Pancreas (tissue), 10 donors: ENCODE measurements around the gene EDARADD. TPM values are rescaled to one million over a fixed set of nuclear protein-coding genes. Genes with fewer than 3 reads are reported as not detected.

Experiments used
- ATAC-seq, 4 donors: fragments of 200-7000 bp; cut with Tn5 transposase; one replicate each; pipeline versions ENCODE4 v1.8.0 to v1.9.1; 2020; ENCODE audit warnings: mild to moderate bottlenecking in 4 of 4, moderate library complexity in 4 of 4
- DNase-seq, 6 donors: peaks; one replicate each; pipeline ENCODE4 v3.0.0-alpha.2; 2020
- FAIRE-seq: peaks from 2 replicates; lab custom pipeline; 2012; peaks lifted over from hg19 to GRCh38; lab: Jason Lieb, UNC
- H3K27ac ChIP-seq, 4 donors: fragments of 200-600 bp; sonication (generic); 1 replicate in 3 of 4; 2 replicates in 1 of 4; pipeline versions ENCODE4 v1.5.0 to v1.8.0; 2020
- H3K27me3 ChIP-seq, 4 donors: fragments of 200-600 bp; one replicate each; pipeline ENCODE4 v1.8.0; 2021
- H3K36me3 ChIP-seq, 3 donors: fragments of 200-600 bp; sonication (generic) in 1 of 3; one replicate each; pipeline versions ENCODE4 v1.5.0 to v1.8.0; 2020 to 2021
- H3K4me1 ChIP-seq, 3 donors: fragments of 200-600 bp; one replicate each; pipeline ENCODE4 v1.8.0; 2021
- H3K4me3 ChIP-seq, 4 donors: fragments of 200-600 bp; sonication (generic) in 2 of 4; one replicate each; pipeline versions ENCODE4 v1.5.0 to v1.8.0; 2020 to 2021
- H3K9me3 ChIP-seq, 4 donors: fragments of 200-600 bp; one replicate each; pipeline ENCODE4 v1.8.0; 2021
- WGBS, 2 donors: extraction: QIAGEN DNeasy Blood & Tissue Kit; methylation state at CpG; one replicate each; pipeline ENCODE4 v1.1.7; 2013; 5-methylcytosine and 5-hydroxymethylcytosine counted together
- intact Hi-C, 3 donors: fragments of 100-400 bp; cut with DNase I; formaldehyde crosslinking; loops; one replicate each; pipeline versions ENCODE4 v1.11.1 to v1.14.2; 2022
- polyA plus RNA-seq, 2 donors: library from polyadenylated mRNA; stranded (reverse); fragments of 200-250 nt; gene quantifications; one replicate each; pipeline ENCODE4 v1.2.3, GENCODE V29; 2013
- total RNA-seq, 6 donors: library from RNA; stranded (reverse); fragmentation: NEBNext Ultra II Directional in 4 of 6; extraction: Animal tissue kit (Norgen Biotek cat#: 25700) in 4 of 6; gene quantifications; one replicate each; pipeline versions ENCODE4 v1.2.1 to v1.2.4, GENCODE V29; 2021 to 2023
- TF ChIP-seq, protein P1 (sequence below), 4 donors: fragments of 200-600 bp; sonication (generic) in 3 of 4; IDR thresholded peaks; one replicate each; pipeline versions ENCODE4 v1.5.0 to v1.8.0; 2021; ENCODE audit warnings: antibody characterized with exemption in 4 of 4
- donor health status: healthy with polysubstance abuse.
- donor health status: DM: no; HTN: no; CAD: no; lungs with moderate emphysema.
- donor health status: DM: no; HTN: no; CAD: no.
- donor health status: control.
- donor health status: control.
- donor health status: Bipolar disorder and iron deficiency.
- donor health status: DM: yes; HTN: yes; CAD: no.
- donor health status: DM: no; HTN: no; CAD: no.
- donor health status: DM: no; HTN: no; CAD: no.
- donor health status: DM: yes; HTN: yes; CAD: no.

EDARADD gene
- total and polyA plus RNA-seq, 8 donors: 1.2 to 9.5 (median 3.0) TPM

DNA sequence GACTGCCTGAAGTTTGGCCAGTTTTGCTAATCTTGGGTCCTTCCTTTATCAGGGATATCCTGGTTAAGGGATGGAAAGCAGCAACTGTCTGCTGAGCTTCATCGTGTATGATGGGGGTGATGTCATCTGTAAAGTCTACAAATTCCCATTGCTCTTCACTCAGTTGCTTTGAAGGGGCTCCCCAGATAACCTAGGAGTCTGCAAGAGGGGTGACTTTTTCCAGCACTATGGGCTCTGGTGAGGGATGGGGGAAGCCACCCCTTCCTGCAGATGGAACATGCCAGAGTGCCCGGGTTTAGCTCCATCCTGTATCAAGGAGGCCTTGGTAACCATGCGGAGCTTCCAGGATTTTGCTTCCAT, 28.4 kb downstream of the EDARADD start:
- no peaks in the 10 kb centered on the region for H3K9me3 ChIP-seq
- FAIRE-seq (no peak), ATAC-seq (no peak), DNase-seq (no peak)
- H3K36me3 ChIP-seq: no peaks in the 10 kb centered on the region
- H3K27ac ChIP-seq: no peak overlapping the region
- intact Hi-C loops: no loop called here
- TF ChIP-seq, protein P1, sequence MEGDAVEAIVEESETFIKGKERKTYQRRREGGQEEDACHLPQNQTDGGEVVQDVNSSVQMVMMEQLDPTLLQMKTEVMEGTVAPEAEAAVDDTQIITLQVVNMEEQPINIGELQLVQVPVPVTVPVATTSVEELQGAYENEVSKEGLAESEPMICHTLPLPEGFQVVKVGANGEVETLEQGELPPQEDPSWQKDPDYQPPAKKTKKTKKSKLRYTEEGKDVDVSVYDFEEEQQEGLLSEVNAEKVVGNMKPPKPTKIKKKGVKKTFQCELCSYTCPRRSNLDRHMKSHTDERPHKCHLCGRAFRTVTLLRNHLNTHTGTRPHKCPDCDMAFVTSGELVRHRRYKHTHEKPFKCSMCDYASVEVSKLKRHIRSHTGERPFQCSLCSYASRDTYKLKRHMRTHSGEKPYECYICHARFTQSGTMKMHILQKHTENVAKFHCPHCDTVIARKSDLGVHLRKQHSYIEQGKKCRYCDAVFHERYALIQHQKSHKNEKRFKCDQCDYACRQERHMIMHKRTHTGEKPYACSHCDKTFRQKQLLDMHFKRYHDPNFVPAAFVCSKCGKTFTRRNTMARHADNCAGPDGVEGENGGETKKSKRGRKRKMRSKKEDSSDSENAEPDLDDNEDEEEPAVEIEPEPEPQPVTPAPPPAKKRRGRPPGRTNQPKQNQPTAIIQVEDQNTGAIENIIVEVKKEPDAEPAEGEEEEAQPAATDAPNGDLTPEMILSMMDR (IDR thresholded peaks at IDR 0.05): no peak
- no peaks in the 10 kb centered on the region for H3K4me1 ChIP-seq
- WGBS, 2 donors: 90 to 92% methylated on average over 3 of the region's 3 CpGs
- no peaks in the 10 kb centered on the region for H3K27me3 ChIP-seq
- H3K4me3 ChIP-seq: no peak overlapping the region

DNA sequence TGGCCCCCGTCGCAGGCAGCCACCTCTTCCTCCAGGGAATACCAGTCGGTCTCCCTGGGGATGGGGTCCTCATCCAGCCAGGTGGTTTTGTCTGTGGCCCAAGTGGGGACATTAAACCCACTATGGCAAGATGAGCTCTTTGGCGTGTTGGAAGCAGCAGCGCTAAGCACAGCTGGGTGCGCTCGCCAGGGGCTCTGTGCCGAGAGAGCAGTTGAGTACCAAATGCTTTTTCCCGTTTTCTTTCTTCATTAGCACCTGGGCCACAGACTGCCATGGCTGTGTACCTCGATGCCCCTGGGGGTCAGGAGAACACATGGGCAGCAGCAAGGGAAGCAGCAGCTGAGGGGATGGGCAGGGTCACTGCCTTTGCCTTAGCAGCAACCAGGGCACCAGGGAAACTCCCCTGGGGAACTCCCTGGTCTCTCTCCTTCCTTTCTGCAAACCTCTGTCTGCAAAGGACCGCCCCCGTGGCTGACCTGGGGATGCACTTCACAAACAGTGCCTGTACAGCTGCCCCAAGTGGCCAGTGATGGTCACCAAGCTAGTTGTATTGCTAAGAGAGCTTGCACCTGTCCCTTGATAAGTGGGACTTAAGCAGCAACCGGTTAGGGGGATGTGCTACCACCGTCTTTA, 31.1 kb downstream of the EDARADD start:
- H3K4me3 ChIP-seq: no peak overlapping the region
- no peak for FAIRE-seq
- H3K9me3 ChIP-seq: no peaks in the 10 kb centered on the region
- no peaks in the 10 kb centered on the region for H3K36me3 ChIP-seq
- no peaks in the 10 kb centered on the region for H3K27me3 ChIP-seq
- H3K4me1 ChIP-seq: no peaks in the 10 kb centered on the region
- TF ChIP-seq, protein P1 (IDR thresholded peaks at IDR 0.05): no peak
- H3K27ac ChIP-seq: no peak overlapping the region
- intact Hi-C loops: no loop called here
- DNase-seq: no peak
- ATAC-seq: peak in 1 of 4 donors; percentile 27
- WGBS, 2 donors: 89 to 96% methylated on average over 14 of the region's 14 CpGs

DNA sequence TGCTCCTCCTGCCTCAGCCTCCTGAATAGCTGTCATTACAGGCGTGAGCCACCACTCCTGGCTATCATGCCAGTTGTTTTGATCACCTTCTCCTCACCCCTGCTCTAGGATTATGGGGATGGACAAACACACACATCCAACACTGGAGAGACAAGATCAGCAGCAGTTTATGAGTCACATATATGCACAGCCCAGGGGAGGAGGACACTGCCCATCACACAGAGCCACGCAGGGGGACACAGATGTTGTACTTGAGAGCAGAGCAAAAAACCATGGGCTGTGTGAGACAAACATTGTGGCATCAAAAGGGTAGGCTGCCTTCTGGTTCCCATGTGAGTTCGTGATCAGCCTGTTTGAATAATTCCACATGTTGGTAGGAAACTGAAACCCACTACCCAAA, 32.1 kb downstream of the EDARADD start:
- H3K36me3 ChIP-seq: no peaks in the 10 kb centered on the region
- no peaks in the 10 kb centered on the region for H3K27me3 ChIP-seq
- intact Hi-C loops: no loop called here
- H3K27ac ChIP-seq: no peak overlapping the region
- H3K4me3 ChIP-seq: no peak overlapping the region
- DNase-seq: no peak
- no peak for FAIRE-seq
- no peak for ATAC-seq
- TF ChIP-seq, protein P1 (IDR thresholded peaks at IDR 0.05): no peak
- no peaks in the 10 kb centered on the region for H3K4me1 ChIP-seq
- WGBS, 2 donors: 93 to 97% methylated on average over 3 of the region's 3 CpGs
- H3K9me3 ChIP-seq: no peaks in the 10 kb centered on the region

DNA sequence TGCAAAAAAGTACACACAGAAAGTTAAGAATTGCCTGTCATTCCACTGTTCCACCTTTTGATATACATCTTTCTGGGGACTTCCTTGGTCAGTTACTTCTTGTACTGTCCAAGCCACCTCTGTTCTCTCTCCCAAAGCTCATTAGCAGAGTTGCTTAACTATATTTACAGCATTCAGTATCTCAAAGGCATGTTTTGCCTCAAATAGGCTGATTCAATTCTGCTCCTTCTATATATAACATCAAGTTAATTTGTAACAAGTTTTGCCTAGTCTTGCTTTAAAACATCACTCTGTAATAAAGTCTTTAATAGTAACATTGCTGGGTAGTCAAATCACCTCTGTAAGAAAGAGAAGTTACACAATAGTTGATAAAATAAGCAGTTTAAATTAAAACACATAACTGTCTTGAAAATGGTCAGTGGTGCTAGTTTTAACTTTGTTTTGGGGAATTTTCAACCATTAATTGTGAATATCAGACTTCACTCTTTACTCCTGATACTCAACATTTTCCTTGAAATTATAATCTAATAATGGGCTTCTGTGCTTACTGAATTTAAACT, 35.7 kb downstream of the EDARADD start:
- intact Hi-C loops: no loop called here

More for the DNA sequence above, 35.7 kb downstream of the EDARADD start:
- Histone ChIP-seq H3K27ac (no peak overlapping the region), H3K27me3 (no peaks in the 10 kb centered on the region), H3K9me3 (no peaks in the 10 kb centered on the region), H3K4me3 (no peak overlapping the region), H3K4me1 (no peaks in the 10 kb centered on the region), H3K36me3 (no peaks in the 10 kb centered on the region)
- DNase-seq (no peak), FAIRE-seq (no peak), ATAC-seq (no peak)
- TF ChIP-seq, protein P1 (IDR thresholded peaks at IDR 0.05): no peak
